Body of pancreas (tissue), 4 donors: Measurements from ENCODE around the gene C1QC. TPM values are rescaled to one million over a fixed set of nuclear protein-coding genes. Genes with fewer than 3 reads are reported as not detected.
A peak's percentile ranks its signal among the peaks of the same experiment; 100 is the strongest.

Experiments
- ATAC-seq: fragments of 150-250 bp; one replicate; pipeline ENCODE4 v1.9.1; 2016
- DNase-seq, 4 donors: peaks; one replicate each; pipeline ENCODE4 v3.0.0-alpha.2; 2019
- H3K27ac ChIP-seq, 4 donors: fragments of 200-600 bp; sonication (generic); 1 replicate in 3 of 4; 2 replicates in 1 of 4; pipeline versions ENCODE4 v1.5.1 to v1.6.1; 2016 to 2019; ENCODE audit warnings: mild to moderate bottlenecking in 1 of 4, mixed read lengths in 1 of 4, moderate library complexity in 1 of 4
- H3K27me3 ChIP-seq, 2 donors: fragments of 200-600 bp; sonication (generic); one replicate each; pipeline ENCODE4 v1.6.0; 2016; ENCODE audit warnings: mild to moderate bottlenecking in 1 of 2
- H3K36me3 ChIP-seq, 2 donors: fragments of 200-600 bp; sonication (generic); replicated peaks in 1 of 2; 2 replicates each; pipeline ENCODE4 v1.5.1; 2016; ENCODE audit warnings: low read depth in 2 of 2; ENCODE audit not compliant: insufficient read depth in 1 of 2
- H3K4me1 ChIP-seq: fragments of 200-600 bp; sonication (generic); one replicate; pipeline ENCODE4 v1.6.0; 2016
- H3K4me3 ChIP-seq, 2 donors: fragments of 200-600 bp; sonication (generic); 1 replicate in 1 of 2; 2 replicates in 1 of 2; pipeline ENCODE4 v1.5.1; 2016 to 2019
- H3K9me3 ChIP-seq, 3 donors: fragments of 200-600 bp; sonication (generic); 1 replicate in 2 of 3; 2 replicates in 1 of 3; pipeline ENCODE4 v1.5.1; 2016
- CTCF ChIP-seq, 7 experiments: fragments of 450-650 bp in 4 of 7; fragments of 200-600 bp in 3 of 7; sonication (generic) in 3 of 7; IDR thresholded peaks; one replicate each; pipeline ENCODE4 v1.5.1; 2016 to 2019; ENCODE audit warnings: antibody characterized with exemption in 7 of 7
- POLR2A ChIP-seq, 3 donors: fragments of 450-650 bp; IDR thresholded peaks; one replicate each; pipeline ENCODE4 v1.6.1; 2016; ENCODE audit warnings: antibody characterized with exemption in 3 of 3, mild to moderate bottlenecking in 2 of 3
- whole genome bisulfite sequencing, 2 donors: methylation state at CpG; one replicate each; pipeline ENCODE4 v1.1.5; 2017; 5-methylcytosine and 5-hydroxymethylcytosine counted together
- intact Hi-C: fragments of 100-400 bp; cut with DNase I; formaldehyde crosslinking; loops from one replicate; pipeline ENCODE4 v1.15.1; 2023
- total RNA-seq, 2 donors: library from RNA; depleted of rRNA; stranded (reverse); fragments of >200 nt; gene quantifications; one replicate each; pipeline ENCODE4 v1.1.0, GENCODE V29; 2016

The C1QC gene
- total RNA-seq, 2 donors from 2014 or later, result 54.7 to 103 TPM

GRCh38 chr1:22636927-22637326, 6.5 kb upstream of the C1QC start:
- TF ChIP-seq POLR2A (IDR thresholded peaks at IDR 0.05), result no peak
- peak in 3 of 7 experiments; percentile 22 to 25 (median 24) for TF ChIP-seq CTCF (IDR thresholded peaks at IDR 0.05)
- 0 to 23% methylated on average over 5 to 6 of the region's 6 CpGs for WGBS, 2 donors
- DNase-seq, result peak in 2 of 4 donors; percentile 31 to 53
- intact Hi-C loops, result no loop called here
- Histone ChIP-seq H3K27me3 (no peaks in the 10 kb centered on the region), H3K36me3 (no peaks in the 10 kb centered on the region), H3K4me1 (peaks cover 14% of the 10 kb centered on the region), H3K27ac (no peak overlapping the region), H3K4me3 (no peak overlapping the region), H3K9me3 (no peaks in the 10 kb centered on the region)
- peak; percentile 14 for ATAC-seq

GRCh38 chr1:22637907-22638445, 5.5 kb upstream of the C1QC start:
- WGBS, 2 donors, result 42 to 62% methylated on average over 3 of the region's 3 CpGs
- H3K27me3 ChIP-seq, result no peaks in the 10 kb centered on the region
- no peaks in the 10 kb centered on the region for H3K9me3 ChIP-seq
- no peak for TF ChIP-seq CTCF (IDR thresholded peaks at IDR 0.05)
- TF ChIP-seq POLR2A (IDR thresholded peaks at IDR 0.05), result no peak
- no peak overlapping the region for H3K27ac ChIP-seq
- intact Hi-C loops, result no loop called here
- ATAC-seq (no peak), DNase-seq (no peak)
- no peak overlapping the region for H3K4me3 ChIP-seq
- H3K36me3 ChIP-seq, result no peaks in the 10 kb centered on the region
- H3K4me1 ChIP-seq, result peaks cover 14% of the 10 kb centered on the region

GRCh38 chr1:22638476-22639234, 4.8 kb upstream of the C1QC start:
- intact Hi-C loops, result no loop called here
- H3K4me3 ChIP-seq, result no peak overlapping the region
- 85 to 97% methylated on average over 6 to 19 of the region's 23 CpGs for WGBS, 2 donors

GRCh38 chr1:22639286-22639685, 4.1 kb upstream of the C1QC start:
- no peak for ATAC-seq
- intact Hi-C loops, result no loop called here
- H3K4me3 ChIP-seq, result no peak overlapping the region

More at GRCh38 chr1:22638476-22639234, 4.8 kb upstream of the C1QC start:
- Histone ChIP-seq H3K4me1 (peaks cover 14% of the 10 kb centered on the region), H3K9me3 (no peaks in the 10 kb centered on the region), H3K27ac (no peak overlapping the region), H3K27me3 (no peaks in the 10 kb centered on the region), H3K36me3 (no peaks in the 10 kb centered on the region)
- no peak for DNase-seq
- TF ChIP-seq POLR2A (IDR thresholded peaks at IDR 0.05), result no peak
- TF ChIP-seq CTCF (IDR thresholded peaks at IDR 0.05), result no peak
- no peak for ATAC-seq

More at GRCh38 chr1:22639286-22639685, 4.1 kb upstream of the C1QC start:
- no peaks in the 10 kb centered on the region for H3K36me3 ChIP-seq
- no peaks in the 10 kb centered on the region for H3K9me3 ChIP-seq
- no peaks in the 10 kb centered on the region for H3K27me3 ChIP-seq
- TF ChIP-seq CTCF (IDR thresholded peaks at IDR 0.05), result no peak
- no peak for TF ChIP-seq POLR2A (IDR thresholded peaks at IDR 0.05)
- 51 to 74% methylated on average over 8 of the region's 8 CpGs for WGBS, 2 donors
- DNase-seq, result no peak
- H3K4me1 ChIP-seq, result peaks cover 14% of the 10 kb centered on the region
- H3K27ac ChIP-seq, result no peak overlapping the region
